HG02884 (cell line): ENCODE results near the gene PDGFC.

Experiments
- ATAC-seq: cut with Tn5 transposase; IDR thresholded peaks from one replicate; pipeline ENCODE4 v1.9.1; 2021; ENCODE audit warnings: mild to moderate bottlenecking, moderate library complexity; ENCODE audit not compliant: unreplicated experiment

PDGFC gene

GRCh38 chr4:156975686-156976085, 4.1 kb upstream of the PDGFC start:
- ATAC-seq = no peak

DNA sequence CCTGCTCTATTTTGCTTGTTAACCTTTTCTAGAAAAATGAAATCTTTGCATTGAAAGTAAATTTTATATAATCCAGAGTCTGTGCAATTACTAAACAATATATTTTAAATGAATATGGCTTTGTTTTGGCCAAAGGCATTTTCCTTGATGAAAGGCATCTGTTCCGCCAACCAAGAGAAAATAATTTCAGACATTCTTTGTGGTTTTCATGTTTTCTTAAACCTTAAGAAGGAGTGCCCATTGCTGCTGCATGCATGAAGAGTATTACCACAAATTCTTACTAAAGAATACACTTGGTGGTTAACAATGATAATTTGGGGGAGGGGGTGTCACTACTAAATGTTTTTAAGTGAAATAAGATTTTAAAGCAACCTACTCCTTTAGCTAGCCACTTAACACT, 2.7 kb upstream of the PDGFC start:
- ATAC-seq = no peak

DNA sequence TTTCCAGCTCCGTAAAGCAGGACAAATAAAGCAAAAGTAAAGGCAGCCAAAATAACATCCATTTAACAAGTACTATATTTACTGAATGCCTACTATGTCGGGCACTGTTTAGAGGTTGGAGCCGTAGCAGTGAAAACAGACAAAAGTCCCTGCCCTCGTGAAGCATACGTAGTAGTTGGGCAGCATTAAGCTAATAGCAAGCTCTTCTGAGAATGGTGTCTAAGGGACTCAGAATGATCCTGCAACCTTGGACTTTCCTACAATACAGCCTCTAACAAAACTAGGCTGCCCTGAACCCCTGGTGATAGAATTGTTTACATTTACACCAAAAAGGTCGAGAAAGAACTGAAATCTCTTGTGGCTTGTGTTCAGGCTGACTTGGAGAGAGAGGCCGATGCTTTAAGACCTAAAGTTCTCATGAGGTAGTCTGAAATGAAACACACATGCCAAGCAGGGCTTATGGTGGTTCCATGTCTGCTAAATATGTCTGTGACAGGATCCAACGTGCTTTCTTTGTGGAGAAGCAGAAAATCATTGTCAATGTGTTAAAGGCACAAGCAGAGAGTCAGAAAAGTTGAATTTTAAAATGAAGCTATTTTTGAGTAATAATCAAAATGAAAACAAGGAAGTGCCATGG, 898 bp upstream of the PDGFC start:
- no peak for ATAC-seq

DNA sequence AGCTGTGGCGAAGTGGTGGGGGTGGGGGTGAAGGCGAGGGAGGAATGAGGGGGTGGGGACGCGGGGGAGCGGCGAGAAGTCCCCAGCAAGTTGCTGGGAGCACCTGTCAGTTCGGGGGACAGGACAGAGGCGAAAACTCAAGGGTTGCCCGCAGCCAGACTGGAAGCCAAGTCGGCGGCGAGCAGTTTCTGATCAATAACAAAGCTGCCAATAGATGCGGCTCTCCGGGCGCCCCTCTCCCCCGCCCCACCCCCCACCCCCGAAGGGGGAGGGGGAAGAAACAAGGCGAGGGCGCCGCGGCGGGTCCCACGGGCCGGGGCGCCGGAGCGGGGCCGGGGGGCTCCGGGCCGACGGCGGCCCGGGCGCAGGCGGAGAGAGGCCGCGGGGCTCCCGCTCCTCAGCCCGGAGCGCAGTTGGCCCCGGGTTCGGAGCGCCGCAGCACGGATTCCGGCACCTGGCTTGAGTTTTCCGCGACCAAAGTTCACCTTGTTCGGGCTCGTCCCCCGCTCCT, 379 bp downstream of the PDGFC start:
- no peak for ATAC-seq

DNA sequence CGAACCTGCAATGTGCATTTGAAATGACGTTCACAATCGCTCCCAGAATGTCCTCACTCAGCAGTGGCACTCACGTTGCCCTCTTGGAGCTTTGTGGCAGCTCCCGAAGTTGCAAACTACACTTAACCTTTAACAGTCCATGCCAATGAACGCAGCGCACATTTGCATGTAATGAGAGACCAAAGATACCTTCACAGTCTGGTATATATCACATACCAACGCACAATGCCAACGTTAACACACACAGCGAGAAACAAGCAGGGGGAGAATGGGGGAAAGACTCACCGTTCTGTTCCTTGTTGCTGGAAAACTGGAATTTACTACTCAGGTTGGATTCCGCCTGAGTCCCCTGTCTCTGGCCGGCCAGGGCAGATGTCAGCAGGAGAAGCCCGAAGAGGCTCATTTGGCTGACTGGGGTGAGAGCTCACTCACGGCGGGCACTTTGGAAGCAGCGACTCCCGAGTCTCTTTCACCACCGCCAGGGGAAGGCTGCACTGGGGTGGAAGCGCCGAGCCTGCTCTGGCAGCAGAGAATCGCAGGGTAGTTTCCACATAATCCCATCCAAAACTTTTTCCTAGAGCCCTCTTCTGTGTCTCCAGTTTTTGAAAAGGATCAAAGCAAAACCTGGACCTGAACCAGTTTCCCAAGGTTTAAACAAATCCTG, 966 bp downstream of the PDGFC start:
- ATAC-seq = no peak

- no peak for ATAC-seq
These were observed 1.7 kb downstream of the PDGFC start for GRCh38 chr4:156969911-156970310.

GRCh38 chr4:156969101-156969500, 2.5 kb downstream of the PDGFC start:
- no peak for ATAC-seq

GRCh38 chr4:156968479-156968984, 3.1 kb downstream of the PDGFC start:
- peak; percentile 67 for ATAC-seq

DNA sequence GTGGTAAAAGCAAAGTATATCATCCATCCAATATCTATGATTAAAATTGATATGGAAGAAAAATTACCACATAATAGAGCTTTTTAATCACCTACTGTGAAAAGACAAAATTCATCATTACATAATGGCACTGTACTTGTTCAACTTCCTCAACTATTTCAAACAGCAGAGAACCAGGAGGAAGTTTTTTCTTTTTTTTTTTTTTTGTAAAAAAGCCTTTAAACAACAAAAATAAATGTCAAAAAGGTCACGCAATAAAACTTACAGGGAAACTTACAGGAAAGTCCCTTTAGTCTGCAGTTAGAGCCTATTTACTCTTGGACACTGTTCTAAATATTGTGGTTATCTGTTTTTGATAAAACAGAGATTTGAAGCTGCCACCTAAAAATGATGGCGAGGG, 4.8 kb downstream of the PDGFC start:
- ATAC-seq = no peak

GRCh38 chr4:156963419-156963818, 8.2 kb downstream of the PDGFC start:
- no peak for ATAC-seq

DNA sequence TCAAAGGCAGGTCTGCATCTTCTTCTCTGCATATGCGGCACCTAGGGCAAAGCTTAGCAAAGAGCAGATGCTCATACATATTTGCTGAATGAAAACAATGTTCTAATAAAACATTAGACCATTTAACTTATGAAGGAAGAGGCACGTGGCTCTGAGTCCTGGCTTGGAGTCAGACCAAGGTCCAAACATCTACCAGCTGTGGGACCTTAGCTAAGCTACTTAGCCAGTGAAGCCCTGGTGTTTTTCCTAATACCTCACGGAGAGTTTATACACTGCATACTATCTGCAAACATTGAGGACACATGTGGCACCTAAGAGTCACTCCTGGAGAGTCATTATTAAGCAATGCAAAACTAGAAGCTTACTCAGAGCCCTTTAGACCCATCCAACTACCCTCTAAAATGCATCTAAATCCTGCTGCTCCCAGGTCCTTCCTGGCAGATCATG, 9.0 kb downstream of the PDGFC start:
- ATAC-seq = no peak

DNA sequence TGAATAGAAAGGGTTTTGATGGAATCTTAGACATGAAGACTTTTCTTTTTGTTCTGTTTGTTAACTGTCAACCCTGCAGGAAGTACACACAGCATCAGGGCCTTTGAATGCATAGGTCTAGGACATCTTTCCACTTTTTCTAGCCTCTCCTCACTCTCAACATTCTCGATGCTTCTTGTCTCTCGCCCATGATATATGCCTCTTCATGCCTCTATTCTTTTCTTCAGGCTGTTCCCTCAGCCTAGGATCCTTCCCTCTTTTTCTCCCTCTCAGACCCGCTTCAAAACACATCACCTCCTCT, 9.6 kb downstream of the PDGFC start:
- no peak for ATAC-seq

DNA sequence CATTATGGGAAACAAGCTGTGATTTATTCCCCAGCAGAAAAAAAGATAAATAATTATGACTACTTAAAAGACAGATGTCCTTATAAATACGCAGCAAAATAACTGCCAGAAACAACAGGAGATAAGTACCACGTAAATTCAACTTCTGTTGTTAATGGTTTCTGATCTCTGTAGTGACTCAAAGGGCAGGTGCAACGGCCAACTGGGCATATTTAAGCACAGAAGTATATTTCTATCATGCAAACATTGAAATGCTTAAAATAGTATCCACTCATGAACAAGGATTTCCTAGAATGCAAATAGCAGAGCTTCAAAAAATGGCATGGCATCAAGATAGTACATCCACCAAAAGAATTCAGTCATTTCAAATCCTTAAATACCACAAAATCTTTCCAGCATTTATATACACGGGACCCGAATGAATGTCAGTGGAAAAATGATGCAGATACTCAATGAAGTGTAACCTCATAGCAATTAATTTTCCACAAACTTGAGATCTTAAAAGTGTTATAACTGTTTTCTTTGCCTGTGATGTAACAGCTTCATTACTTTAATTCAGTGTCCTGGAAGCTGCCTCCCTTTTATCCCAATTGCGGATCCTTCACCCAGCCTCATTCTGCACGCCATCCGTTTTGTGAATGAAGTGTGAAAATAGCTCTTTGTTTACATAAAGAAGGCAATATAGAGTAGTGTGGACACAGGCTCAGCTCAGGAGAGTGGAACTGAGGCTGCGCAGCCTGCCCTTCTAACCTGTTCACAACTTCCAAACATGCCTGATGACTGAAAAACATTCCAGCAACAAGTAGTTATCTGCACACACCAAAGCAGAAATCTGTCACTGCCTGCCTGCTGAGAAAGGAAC, 10.2 kb downstream of the PDGFC start:
- no peak for ATAC-seq

- ATAC-seq = no peak
These were observed 12.3 kb downstream of the PDGFC start for GRCh38 chr4:156959298-156959702.

DNA sequence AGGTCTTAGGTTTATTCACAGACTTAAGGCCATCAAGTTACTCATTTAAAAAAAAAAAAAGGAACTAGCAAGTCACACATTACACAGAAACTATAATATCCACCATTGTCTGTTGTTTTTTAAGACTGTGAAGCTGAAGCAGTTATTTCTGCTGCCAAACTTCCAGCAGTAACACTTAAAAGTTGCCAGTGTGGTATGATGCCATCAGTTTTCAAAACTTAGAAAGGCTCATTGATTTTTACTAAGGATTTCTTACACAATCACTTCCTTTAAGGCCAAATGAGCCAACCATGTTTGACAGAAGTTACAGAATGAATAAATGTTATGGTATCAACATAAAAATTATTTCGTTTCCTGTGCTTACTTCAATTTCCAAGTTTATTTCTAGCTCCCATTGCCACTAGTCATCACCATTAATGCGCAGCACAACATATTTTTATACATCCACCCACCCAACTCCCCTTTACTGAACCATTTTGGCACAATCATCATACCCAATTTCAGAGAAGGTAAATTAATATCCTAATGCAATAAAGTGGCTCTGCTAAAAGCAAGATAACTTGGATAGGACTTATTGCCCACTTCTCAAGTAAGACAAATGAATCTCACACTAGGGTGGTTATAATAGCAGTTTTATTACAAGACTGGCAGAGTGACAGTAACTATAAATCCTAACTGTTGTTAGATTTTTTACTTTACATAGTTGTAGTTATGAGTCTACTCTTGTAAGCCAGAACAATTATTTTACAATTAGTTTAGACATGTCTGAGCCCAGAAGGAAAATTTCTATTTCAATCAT, 13.1 kb downstream of the PDGFC start:
- no peak for ATAC-seq

DNA sequence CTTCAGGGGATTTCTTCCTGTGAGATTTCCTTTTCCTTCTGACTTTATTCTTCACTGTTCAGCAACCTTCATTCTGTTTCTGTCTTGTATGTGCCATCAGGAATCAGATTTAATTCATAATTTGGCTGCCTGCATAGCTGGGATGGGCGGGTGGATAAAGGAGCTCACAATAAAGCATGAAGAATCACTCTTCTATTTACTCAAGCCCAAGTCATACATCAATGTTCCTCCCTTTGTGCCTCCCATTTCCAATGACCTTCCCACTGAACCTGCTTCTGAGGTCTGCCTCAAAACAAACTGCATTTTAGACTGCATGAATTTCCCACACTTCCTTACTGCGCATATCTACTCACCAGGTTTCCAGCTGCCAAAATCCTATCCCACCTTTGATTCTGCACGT, 14.0 kb downstream of the PDGFC start:
- ATAC-seq = no peak

- ATAC-seq = no peak
These were observed 14.7 kb downstream of the PDGFC start for GRCh38 chr4:156956826-156957368.

GRCh38 chr4:156956359-156956758, 15.2 kb downstream of the PDGFC start:
- no peak for ATAC-seq

DNA sequence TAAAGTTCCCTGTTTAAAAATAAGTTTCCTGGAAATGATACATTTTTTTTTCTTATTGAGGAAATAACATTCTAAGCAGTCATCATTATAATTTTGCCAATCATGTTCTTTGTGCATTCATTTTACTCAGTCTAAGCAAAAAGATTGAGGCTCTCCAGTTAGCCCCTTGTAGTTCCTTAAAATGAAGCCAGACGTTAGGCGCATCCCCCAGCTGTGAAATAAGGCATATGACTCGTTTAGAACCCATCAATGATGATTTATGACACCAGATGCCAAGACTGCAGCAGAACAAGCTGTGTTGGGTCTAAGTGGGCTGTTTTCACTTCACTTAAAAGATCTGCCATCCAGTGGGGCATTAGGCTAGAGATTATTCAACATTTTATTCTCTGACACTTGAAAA, 17.0 kb downstream of the PDGFC start:
- no peak for ATAC-seq

DNA sequence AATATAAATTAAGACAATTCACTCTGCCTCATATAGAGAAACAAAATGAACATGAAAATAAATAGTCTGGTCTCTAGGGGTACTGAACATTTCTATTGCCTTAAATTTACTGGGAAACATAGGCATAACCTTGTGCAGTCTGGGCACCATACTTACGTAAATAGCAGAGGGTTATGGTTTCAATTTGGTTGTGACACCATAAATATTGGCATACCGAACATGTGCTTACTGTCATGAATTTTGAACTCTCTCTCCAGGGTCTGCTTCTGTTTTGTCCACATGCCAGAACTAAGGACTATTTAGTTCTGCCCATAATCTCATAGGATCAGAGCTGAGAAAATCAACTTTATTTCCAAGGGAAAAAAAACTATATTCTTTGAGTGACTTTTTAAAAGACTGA, 17.6 kb downstream of the PDGFC start:
- no peak for ATAC-seq

- ATAC-seq = no peak
These were observed 18.6 kb downstream of the PDGFC start for GRCh38 chr4:156953001-156953400.
